KMS-11 (cell line): ENCODE results near the gene LPIN2.

Experiments used
- H2AFZ ChIP-seq: fragments of 200-600 bp; sonication (generic); 2 replicates; pipeline ENCODE4 v1.6.1; 2016; ENCODE audit warnings: antibody characterized with exemption, mixed run types, low read depth
- H3K27ac ChIP-seq: fragments of 200-600 bp; sonication (generic); 2 replicates; pipeline ENCODE4 v1.6.1; 2016; ENCODE audit warnings: mild to moderate bottlenecking, mixed run types
- H3K27me3 ChIP-seq: fragments of 200-600 bp; sonication (generic); 2 replicates; pipeline ENCODE4 v1.6.1; 2017; ENCODE audit warnings: mild to moderate bottlenecking, low read depth, mixed run types, moderate library complexity; ENCODE audit not compliant: insufficient read depth
- H3K36me3 ChIP-seq: fragments of 200-600 bp; sonication (generic); 2 replicates; pipeline ENCODE4 v1.6.1; 2017; ENCODE audit warnings: mild to moderate bottlenecking, mixed run types; ENCODE audit not compliant: insufficient read depth
- H3K4me1 ChIP-seq: fragments of 200-600 bp; sonication (generic); 2 replicates; pipeline ENCODE4 v1.6.1; 2016; ENCODE audit warnings: mild to moderate bottlenecking, low read depth, mixed run types; ENCODE audit not compliant: poor library complexity, severe bottlenecking
- H3K4me2 ChIP-seq: fragments of 200-600 bp; sonication (generic); 2 replicates; pipeline ENCODE4 v1.7.0; 2016; ENCODE audit warnings: mild to moderate bottlenecking, mixed run types
- H3K4me3 ChIP-seq: fragments of 200-600 bp; sonication (generic); IDR thresholded peaks from 2 replicates; pipeline ENCODE4 v1.6.1; 2017; ENCODE audit warnings: low read depth, low read length, mixed read lengths; ENCODE audit not compliant: insufficient read depth
- H3K79me2 ChIP-seq: fragments of 200-600 bp; sonication (generic); 2 replicates; pipeline ENCODE4 v1.6.1; 2016; ENCODE audit warnings: low read depth, mixed run types; ENCODE audit not compliant: insufficient read depth
- H3K9ac ChIP-seq: fragments of 200-600 bp; sonication (generic); 2 replicates; pipeline ENCODE4 v1.6.1; 2016; ENCODE audit warnings: mild to moderate bottlenecking, mixed run types
- H4K20me1 ChIP-seq: fragments of 200-600 bp; sonication (generic); 2 replicates; pipeline ENCODE4 v1.6.1; 2016; ENCODE audit warnings: mild to moderate bottlenecking, mixed run types; ENCODE audit not compliant: insufficient read depth
- CTCF ChIP-seq: fragments of 200-600 bp; sonication (generic); conservative IDR thresholded peaks from 2 replicates; pipeline ENCODE4 v1.6.1; 2017; ENCODE audit warnings: low read depth, mild to moderate bottlenecking, antibody characterized with exemption, low read length, moderate library complexity, mixed read lengths

LPIN2 gene

DNA sequence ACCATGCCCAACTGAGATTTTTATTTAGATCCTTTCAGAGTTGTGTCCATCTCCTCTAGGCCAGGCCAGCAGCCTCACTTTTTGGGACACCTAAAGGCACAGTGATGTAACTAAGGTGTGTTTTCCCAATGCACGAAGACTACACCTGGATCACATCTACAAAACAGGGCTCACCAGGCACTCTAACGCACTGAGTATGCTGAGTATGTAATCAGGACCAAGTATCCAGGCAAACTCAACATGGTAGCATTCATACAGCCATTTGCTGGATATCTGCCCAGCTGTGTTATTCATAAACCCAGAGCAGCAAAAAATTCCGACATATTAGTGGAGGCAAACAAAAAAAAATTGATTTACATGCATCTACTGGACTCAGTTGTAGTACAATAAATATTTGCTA, 33.8 kb downstream of the LPIN2 start:
- Histone ChIP-seq H3K4me1 (peaks cover 61% of the 10 kb centered on the region), H3K9ac (no peak overlapping the region), H3K79me2 (no peaks in the 10 kb centered on the region; the same call in 1 of the 2 replicates), H3K27me3 (no peaks in the 10 kb centered on the region), H3K36me3 (no peaks in the 10 kb centered on the region), H2AFZ (no peak overlapping the region), H3K27ac (peak overlapping the region; percentile 29; the same call in 1 of the 2 replicates), H3K4me3 (no peak overlapping the region), H4K20me1 (no peaks in the 10 kb centered on the region), H3K4me2 (peak overlapping the region; percentile 95; the same call in 1 of the 2 replicates)
- TF ChIP-seq CTCF, result no peak

- peak overlapping the region; percentile 95 for H3K4me2 ChIP-seq
- H3K4me1 ChIP-seq, result peaks cover 61% of the 10 kb centered on the region
- TF ChIP-seq CTCF, result no peak
- H3K4me3 ChIP-seq, result no peak overlapping the region
- H3K36me3 ChIP-seq, result no peaks in the 10 kb centered on the region
- peak overlapping the region; percentile 29; the same call in 1 of the 2 replicates for H3K27ac ChIP-seq
- H4K20me1 ChIP-seq, result no peaks in the 10 kb centered on the region
- no peaks in the 10 kb centered on the region; the same call in 1 of the 2 replicates for H3K79me2 ChIP-seq
- no peaks in the 10 kb centered on the region for H3K27me3 ChIP-seq
- H2AFZ ChIP-seq, result no peak overlapping the region
- H3K9ac ChIP-seq, result no peak overlapping the region; the same call in 1 of the 2 replicates
These were observed 34.3 kb downstream of the LPIN2 start for GRCh38 chr18:2978661-2979106.

GRCh38 chr18:2978208-2978607, 34.7 kb downstream of the LPIN2 start:
- Histone ChIP-seq H4K20me1 (no peaks in the 10 kb centered on the region), H3K9ac (no peak overlapping the region; the same call in 1 of the 2 replicates), H3K27ac (peak overlapping the region; percentile 29; the same call in 1 of the 2 replicates), H3K79me2 (no peaks in the 10 kb centered on the region; the same call in 1 of the 2 replicates), H3K36me3 (no peaks in the 10 kb centered on the region), H3K4me3 (no peak overlapping the region), H3K27me3 (no peaks in the 10 kb centered on the region), H3K4me1 (peaks cover 61% of the 10 kb centered on the region), H3K4me2 (peak overlapping the region; percentile 95), H2AFZ (no peak overlapping the region)
- no peak for TF ChIP-seq CTCF

DNA sequence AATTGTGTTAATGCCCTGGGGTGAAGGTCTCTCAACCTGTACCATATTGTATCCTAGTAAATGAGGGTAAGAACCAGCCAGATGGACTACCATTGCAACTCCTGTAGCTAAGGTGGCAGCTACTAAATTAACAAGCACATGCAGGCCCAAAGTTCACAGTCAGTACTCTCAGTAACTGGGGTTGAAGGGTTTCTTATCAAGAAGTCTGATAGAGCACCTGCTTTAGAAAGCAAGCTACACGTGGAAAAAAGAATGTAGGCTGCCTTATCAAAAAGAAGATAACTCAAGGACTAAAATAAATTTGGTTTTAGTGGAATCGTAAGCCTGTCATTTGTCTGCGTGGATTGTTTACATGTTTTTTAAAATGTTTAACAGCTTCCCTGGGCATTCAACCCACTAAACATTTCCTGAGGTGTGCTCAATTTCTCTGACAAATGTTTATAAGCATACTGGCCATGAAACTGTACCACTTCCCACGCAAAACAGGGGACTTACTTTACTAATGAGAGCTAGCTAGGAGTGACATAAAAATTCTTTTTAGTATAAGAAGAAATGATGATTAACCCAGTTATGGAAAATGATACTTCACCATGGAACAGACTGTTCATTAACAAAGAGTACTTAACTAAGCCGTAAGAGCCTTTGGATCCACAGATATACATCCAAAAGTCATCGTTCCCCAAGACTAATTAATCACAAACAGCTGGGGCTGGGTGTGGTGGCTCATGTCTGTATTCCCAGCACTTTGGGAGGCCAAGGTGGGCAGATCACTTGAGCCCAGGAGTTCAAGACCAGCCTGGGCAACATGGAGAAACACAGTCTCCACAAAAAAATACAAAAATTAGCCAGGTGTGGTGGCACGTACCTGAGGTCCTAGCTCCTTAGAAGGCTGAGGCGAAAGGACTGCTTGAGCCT, 36.5 kb downstream of the LPIN2 start:
- Histone ChIP-seq H3K27me3 (no peaks in the 10 kb centered on the region), H4K20me1 (no peaks in the 10 kb centered on the region), H3K9ac (no peak overlapping the region), H2AFZ (no peak overlapping the region), H3K27ac (no peak overlapping the region), H3K4me2 (no peak overlapping the region), H3K4me1 (peaks cover 45% of the 10 kb centered on the region), H3K4me3 (no peak overlapping the region), H3K36me3 (no peaks in the 10 kb centered on the region), H3K79me2 (no peaks in the 10 kb centered on the region; the same call in 1 of the 2 replicates)
- TF ChIP-seq CTCF, result no peak
